OCI-LY7 (cell line): ENCODE results near the gene COL1A2. TPM values are rescaled to one million over a fixed set of nuclear protein-coding genes. Genes with fewer than 3 reads are reported as not detected.

Source experiments
- BruUV-seq: library from RNA; stranded (reverse); fragments of 400-500 nt; replicated peaks from 2 replicates; lab custom pipeline; 2021; lab: Mats Ljungman, UMichigan
- CTCF ChIA-PET: fragments of 300-600 bp; sonication (Branson Sonifier 250); formaldehyde crosslinking; loops from one replicate; lab custom pipeline; 2022; ENCODE audit warnings: antibody characterized with exemption; ENCODE audit not compliant: unreplicated experiment; lab: Charles Lee
- POLR2A ChIA-PET: fragments of 300-600 bp; sonication (Branson Sonifier 250); formaldehyde crosslinking; loops from one replicate; lab custom pipeline; 2022; ENCODE audit warnings: antibody characterized with exemption; lab: Charles Lee
- DNase-seq: peaks from one replicate; pipeline ENCODE4 v3.0.0-alpha.2; 2015; ENCODE audit warnings: low spot score
- H2AFZ ChIP-seq: fragments of 200-600 bp; sonication (generic), shearing (Covaris generic); 2 replicates; pipeline ENCODE4 v1.6.1; 2014; ENCODE audit warnings: mild to moderate bottlenecking, antibody characterized with exemption, low read length, moderate library complexity
- H3K27ac ChIP-seq: fragments of 200-600 bp; sonication (generic); 2 replicates; pipeline ENCODE4 v1.5.1; 2014; ENCODE audit warnings: mixed run types, low read depth, mild to moderate bottlenecking, moderate library complexity, low read length, inconsistent platforms; ENCODE audit not compliant: poor library complexity, severe bottlenecking
- H3K36me3 ChIP-seq: fragments of 200-600 bp; sonication (generic); 2 replicates; pipeline ENCODE4 v1.6.1; 2014; ENCODE audit warnings: mild to moderate bottlenecking, antibody characterized with exemption, low read length, moderate library complexity, mixed read lengths; ENCODE audit not compliant: insufficient read depth
- H3K4me1 ChIP-seq: fragments of 200-600 bp; sonication (generic); 2 replicates; pipeline ENCODE4 v1.5.1; 2014; ENCODE audit warnings: mild to moderate bottlenecking, low read length; ENCODE audit not compliant: insufficient read depth, poor library complexity, severe bottlenecking
- H3K4me2 ChIP-seq: fragments of 200-600 bp; sonication (generic); 2 replicates; pipeline ENCODE4 v1.6.1; 2014; ENCODE audit warnings: mild to moderate bottlenecking, low read length
- H3K4me3 ChIP-seq: fragments of 200-600 bp; sonication (generic); 2 replicates; pipeline ENCODE4 v1.5.1; 2014; ENCODE audit warnings: mild to moderate bottlenecking, low read depth, low read length; ENCODE audit not compliant: poor library complexity, severe bottlenecking
- H3K79me2 ChIP-seq: fragments of 200-600 bp; sonication (generic); 2 replicates; pipeline ENCODE4 v1.6.1; 2016; ENCODE audit warnings: low read depth, mild to moderate bottlenecking, low read length, moderate library complexity, mixed read lengths; ENCODE audit not compliant: insufficient read depth
- H3K9me2 ChIP-seq: fragments of 200-600 bp; sonication (generic); 2 replicates; pipeline ENCODE4 v1.6.1; 2016; ENCODE audit warnings: mild to moderate bottlenecking, low read length, mixed read lengths; ENCODE audit not compliant: insufficient read depth
- H3K9me3 ChIP-seq: fragments of 200-600 bp; sonication (generic); 2 replicates; pipeline ENCODE4 v1.6.1; 2014; ENCODE audit warnings: mild to moderate bottlenecking, mixed run types, low read length, mixed read lengths
- H4K20me1 ChIP-seq: fragments of 200-600 bp; sonication (generic); 2 replicates; pipeline ENCODE4 v1.6.1; 2014; ENCODE audit warnings: mild to moderate bottlenecking, antibody characterized with exemption, low read length, moderate library complexity, mixed read lengths; ENCODE audit not compliant: insufficient read depth
- CTCF ChIP-seq: fragments of 200-600 bp; sonication (generic); conservative IDR thresholded peaks from 2 replicates; pipeline ENCODE4 v1.5.1; 2014; ENCODE audit warnings: mild to moderate bottlenecking, antibody characterized with exemption, low read length, moderate library complexity, mixed read lengths
- EZH2phosphoT487 ChIP-seq: fragments of 200-600 bp; sonication (generic); IDR thresholded peaks from 2 replicates; pipeline ENCODE4 v1.6.1; 2018; ENCODE audit warnings: low read depth, borderline replicate concordance, mild to moderate bottlenecking, mixed run types, antibody characterized with exemption, low read length, moderate library complexity, mixed read lengths
- intact Hi-C: fragments of 100-400 bp; cut with micrococcal nuclease; formaldehyde crosslinking; loops from one replicate; pipeline ENCODE4 v1.10.0; 2022; ENCODE audit not compliant: unreplicated experiment
- total RNA-seq, 2 experiments: library from RNA; depleted of rRNA in 1 of 2; stranded (reverse); fragments of >200 nt in 1 of 2; shearing (Covaris generic) in 1 of 2; gene quantifications; 2 replicates each; pipeline ENCODE4 v1.2.3, GENCODE V29; 2014 to 2022

COL1A2 gene
- total RNA-seq, 2 experiments from 2014 or later = not detected

- DNase-seq = no peak
- CTCF ChIA-PET = no interaction called here
- TF ChIP-seq CTCF = no peak
- no peak for TF ChIP-seq EZH2phosphoT487
Observed at GRCh38 chr7:94393246-94394108, 1.2 kb upstream of the COL1A2 start.

GRCh38 chr7:94394109-94394436 is 622 bp upstream of the COL1A2 start:
- H3K4me1 ChIP-seq = no peaks in the 10 kb centered on the region
- H3K9me2 ChIP-seq = no peaks in the 10 kb centered on the region
- no peaks in the 10 kb centered on the region for H4K20me1 ChIP-seq
- TF ChIP-seq CTCF (no peak), EZH2phosphoT487 (no peak)
- intact Hi-C loops = loop anchor here (2.0 to 10.0 kb wide), 2 partner anchors 309 to 595 kb away; no protein-coding TSS in a partner anchor
- no peaks in the 10 kb centered on the region for H3K9me3 ChIP-seq
- H3K27ac ChIP-seq = no peak overlapping the region
- BruUV-seq = no TSS peak
- ChIA-PET POLR2A (no interaction called here), CTCF (no interaction called here)
- H3K79me2 ChIP-seq = no peaks in the 10 kb centered on the region
- no peak overlapping the region for H3K4me3 ChIP-seq
- no peaks in the 10 kb centered on the region for H3K36me3 ChIP-seq
- no peak overlapping the region for H3K4me2 ChIP-seq
- H2AFZ ChIP-seq = no peak overlapping the region
- no peak for DNase-seq

More at GRCh38 chr7:94393246-94394108, 1.2 kb upstream of the COL1A2 start:
- no peaks in the 10 kb centered on the region for H4K20me1 ChIP-seq
- no peaks in the 10 kb centered on the region for H3K9me3 ChIP-seq
- H3K79me2 ChIP-seq = no peaks in the 10 kb centered on the region
- BruUV-seq = no TSS peak
- no peak overlapping the region for H3K4me3 ChIP-seq
- intact Hi-C loops = loop anchor here (2.0 to 10.0 kb wide), 2 partner anchors 309 to 595 kb away; no protein-coding TSS in a partner anchor
- no peak overlapping the region for H2AFZ ChIP-seq
- POLR2A ChIA-PET = no interaction called here
- H3K4me2 ChIP-seq = no peak overlapping the region
- no peak overlapping the region for H3K27ac ChIP-seq
- no peaks in the 10 kb centered on the region for H3K9me2 ChIP-seq
- no peaks in the 10 kb centered on the region for H3K4me1 ChIP-seq
- H3K36me3 ChIP-seq = no peaks in the 10 kb centered on the region
